Loucy (cell line): Measurements from ENCODE around the gene WIPF2.

Experiments used
- EZH2phosphoT487 ChIP-seq: fragments of 200-600 bp; IDR thresholded peaks from 2 replicates; pipeline ENCODE4 v1.6.1; 2018; ENCODE audit warnings: antibody characterized with exemption, mild to moderate bottlenecking, moderate library complexity, borderline replicate concordance
- TF ChIP-seq, protein P1 (sequence below): fragments of 200-600 bp; sonication (generic); conservative IDR thresholded peaks from 2 replicates; pipeline ENCODE4 v1.5.1; 2014; ENCODE audit warnings: mild to moderate bottlenecking, antibody characterized with exemption, low read length

DNA sequence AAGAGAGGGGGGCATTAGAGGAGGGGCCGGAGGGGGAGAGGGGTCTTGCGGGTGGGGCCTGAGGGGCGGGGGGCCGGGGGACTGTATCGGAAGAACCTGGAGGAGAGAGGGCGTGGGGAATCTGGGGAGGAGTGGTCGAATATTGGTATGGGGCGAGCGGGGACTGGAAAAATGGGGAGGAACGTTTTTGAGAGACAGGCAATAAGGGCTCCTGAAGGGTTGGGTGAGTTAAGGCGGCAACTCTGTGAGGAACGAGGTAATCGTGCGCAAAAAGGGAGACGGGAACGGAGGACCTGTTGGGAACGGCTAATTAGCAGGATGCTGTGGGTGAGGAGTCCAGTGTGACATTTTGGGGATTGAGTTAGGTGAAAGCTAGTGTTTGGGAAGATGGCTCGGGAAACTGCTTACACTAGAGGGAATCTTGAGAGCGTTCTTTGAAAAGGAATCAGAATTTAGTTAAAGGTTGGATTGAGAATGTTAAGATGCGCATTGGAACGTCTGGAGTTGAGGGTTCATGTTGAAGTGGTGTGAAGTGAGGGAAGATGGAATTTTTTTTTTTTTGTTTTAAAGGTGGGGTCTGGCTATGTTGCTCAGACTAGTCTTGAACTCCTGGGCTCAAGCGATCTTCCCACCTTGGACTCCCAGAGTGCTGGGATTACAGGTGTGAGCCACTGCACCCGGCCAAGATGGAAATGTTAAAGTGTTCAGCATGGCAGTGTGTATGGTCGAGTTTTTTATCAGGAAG, 662 bp downstream of the WIPF2 start:
- TF ChIP-seq, protein P1, sequence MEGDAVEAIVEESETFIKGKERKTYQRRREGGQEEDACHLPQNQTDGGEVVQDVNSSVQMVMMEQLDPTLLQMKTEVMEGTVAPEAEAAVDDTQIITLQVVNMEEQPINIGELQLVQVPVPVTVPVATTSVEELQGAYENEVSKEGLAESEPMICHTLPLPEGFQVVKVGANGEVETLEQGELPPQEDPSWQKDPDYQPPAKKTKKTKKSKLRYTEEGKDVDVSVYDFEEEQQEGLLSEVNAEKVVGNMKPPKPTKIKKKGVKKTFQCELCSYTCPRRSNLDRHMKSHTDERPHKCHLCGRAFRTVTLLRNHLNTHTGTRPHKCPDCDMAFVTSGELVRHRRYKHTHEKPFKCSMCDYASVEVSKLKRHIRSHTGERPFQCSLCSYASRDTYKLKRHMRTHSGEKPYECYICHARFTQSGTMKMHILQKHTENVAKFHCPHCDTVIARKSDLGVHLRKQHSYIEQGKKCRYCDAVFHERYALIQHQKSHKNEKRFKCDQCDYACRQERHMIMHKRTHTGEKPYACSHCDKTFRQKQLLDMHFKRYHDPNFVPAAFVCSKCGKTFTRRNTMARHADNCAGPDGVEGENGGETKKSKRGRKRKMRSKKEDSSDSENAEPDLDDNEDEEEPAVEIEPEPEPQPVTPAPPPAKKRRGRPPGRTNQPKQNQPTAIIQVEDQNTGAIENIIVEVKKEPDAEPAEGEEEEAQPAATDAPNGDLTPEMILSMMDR = no peak
- no peak for TF ChIP-seq EZH2phosphoT487
